T-cell (primary cell): Measurements from ENCODE around the gene ARL13B. TPM values are rescaled to one million over a fixed set of nuclear protein-coding genes. Genes with fewer than 3 reads are reported as not detected.
"Not testable (repeated sequence)": the region's sequence is repeated elsewhere in the genome, so short reads cannot be mapped to it uniquely, and the experiment has no call there.

ENCODE experiments used
- ATAC-seq, 4 experiments: fragments of 200-7000 bp in 3 of 4; fragments of 150-1000 bp in 1 of 4; cut with Tn5 transposase; replicated peaks in 1 of 4; 1 replicate in 3 of 4; 2 replicates in 1 of 4; pipeline ENCODE4 v1.10.0; 2021; ENCODE audit warnings: moderate library complexity in 3 of 4, mild to moderate bottlenecking in 2 of 4, moderate number of reproducible peaks in 1 of 4
- CTCF ChIA-PET, 2 donors: fragments of 300-600 bp; sonication (Branson Sonifier 250); formaldehyde crosslinking; loops; one replicate each; lab custom pipeline; 2022; ENCODE audit warnings: antibody characterized with exemption in 2 of 2; lab: Charles Lee
- POLR2A ChIA-PET, 2 donors: fragments of 300-600 bp; sonication (Branson Sonifier 250); formaldehyde crosslinking; loops; one replicate each; lab custom pipeline; 2022; ENCODE audit warnings: antibody characterized with exemption in 2 of 2; lab: Charles Lee
- DNase-seq, 35 experiments: peaks; one replicate each; pipeline versions ENCODE4 v3.0.0 to v3.0.0-alpha.2; 2013 to 2023
- H3K27ac ChIP-seq: one replicate; pipeline ENCODE4 v1.5.1; 2013; ENCODE audit warnings: low read length
- H3K27me3 ChIP-seq, 2 experiments: replicated peaks in 1 of 2; 1 replicate in 1 of 2; 2 replicates in 1 of 2; pipeline versions ENCODE4 v1.6.1 to v1.7.0; 2013; ENCODE audit warnings: low read length in 1 of 2, mixed read lengths in 1 of 2; ENCODE audit not compliant: control insufficient read depth in 2 of 2, insufficient read depth in 2 of 2; ENCODE audit errors: extremely low read depth in 1 of 2
- H3K36me3 ChIP-seq, 2 donors: 1 replicate in 1 of 2; 2 replicates in 1 of 2; pipeline versions ENCODE4 v1.6.1 to v1.7.0; 2013; ENCODE audit warnings: low read length in 1 of 2; ENCODE audit not compliant: control insufficient read depth in 2 of 2, insufficient read depth in 1 of 2; ENCODE audit errors: extremely low read depth in 1 of 2
- H3K4me1 ChIP-seq, 2 experiments: 1 replicate in 1 of 2; 2 replicates in 1 of 2; pipeline versions ENCODE4 v1.6.1 to v1.7.0; 2013; ENCODE audit warnings: low read length in 2 of 2, mixed read lengths in 1 of 2; ENCODE audit not compliant: insufficient read depth in 2 of 2, control insufficient read depth in 1 of 2; ENCODE audit errors: extremely low read depth in 1 of 2
- H3K4me3 ChIP-seq, 2 donors: 1 replicate in 1 of 2; 2 replicates in 1 of 2; pipeline versions ENCODE4 v1.5.1 to v1.7.0; 2013; ENCODE audit warnings: mild to moderate bottlenecking in 2 of 2, low read length in 1 of 2, moderate library complexity in 1 of 2; ENCODE audit not compliant: control insufficient read depth in 1 of 2; ENCODE audit errors: extremely low read depth in 1 of 2
- H3K9me3 ChIP-seq: 2 replicates; pipeline ENCODE4 v1.7.0; 2013
- H3K27ac Mint-ChIP-seq, 2 donors: one replicate each; pipeline ENCODE4 v1.8.0; 2020 to 2021; ENCODE audit warnings: mild to moderate bottlenecking in 2 of 2, mixed read lengths in 2 of 2
- H3K27me3 Mint-ChIP-seq, 2 donors: one replicate each; pipeline ENCODE4 v1.8.0; 2021 to 2022; ENCODE audit warnings: mixed read lengths in 2 of 2
- H3K36me3 Mint-ChIP-seq: one replicate; pipeline ENCODE4 v1.8.0; 2021; ENCODE audit warnings: mixed read lengths
- H3K4me1 Mint-ChIP-seq, 3 donors: one replicate each; pipeline ENCODE4 v1.8.0; 2020 to 2022; ENCODE audit warnings: mixed read lengths in 3 of 3, mild to moderate bottlenecking in 1 of 3
- H3K4me3 Mint-ChIP-seq, 3 donors: one replicate each; pipeline ENCODE4 v1.8.0; 2020 to 2022; ENCODE audit warnings: mild to moderate bottlenecking in 3 of 3, mixed read lengths in 3 of 3, moderate library complexity in 3 of 3
- H3K9me3 Mint-ChIP-seq, 3 donors: one replicate each; pipeline ENCODE4 v1.8.0; 2020 to 2022; ENCODE audit warnings: mixed read lengths in 3 of 3
- WGBS: methylation state at CpG from one replicate; pipeline ENCODE4 v1.1.5; 2013; ENCODE audit warnings: missing lambda C conversion rate; ENCODE audit not compliant: insufficient coverage; 5-methylcytosine and 5-hydroxymethylcytosine counted together
- total RNA-seq, 35 experiments: library from RNA in 6 of 35; stranded (reverse) in 6 of 35; fragments of 120-200 nt in 1 of 35; gene quantifications; one replicate each; pipeline versions ENCODE4 v1.2.1 to v1.2.4 and lab custom pipeline; 2013 to 2026

ARL13B gene
- total RNA-seq, 5 donors from 2014 or later (not counting 1 experiment from before 2014, with no cell fraction given): 6.0 to 11.5 (median 9.2) TPM

- Mint-ChIP-seq H3K9me3 (no peaks in the 10 kb centered on the region), H3K27ac (no peak overlapping the region), H3K4me3 (no peak overlapping the region), H3K36me3 (peaks cover 5% of the 10 kb centered on the region), H3K27me3 (no peaks in the 10 kb centered on the region), H3K4me1 (no peaks in the 10 kb centered on the region)
- Histone ChIP-seq H3K27ac (no peak overlapping the region), H3K4me3 (no peak overlapping the region), H3K27me3 (no peaks in the 10 kb centered on the region), H3K9me3 (no peaks in the 10 kb centered on the region), H3K36me3 (peaks cover 0 to 4% of the 10 kb centered on the region in 2 donors), H3K4me1 (no peaks in the 10 kb centered on the region)
- ChIA-PET CTCF (no interaction called here), POLR2A (no interaction called here)
- no CpG with 5 or more reads among the region's 1 CpG for WGBS
- ATAC-seq (no peak), DNase-seq (no peak)
Observed at GRCh38 chr3:94043285-94043684, 63.3 kb downstream of the ARL13B start.

DNA sequence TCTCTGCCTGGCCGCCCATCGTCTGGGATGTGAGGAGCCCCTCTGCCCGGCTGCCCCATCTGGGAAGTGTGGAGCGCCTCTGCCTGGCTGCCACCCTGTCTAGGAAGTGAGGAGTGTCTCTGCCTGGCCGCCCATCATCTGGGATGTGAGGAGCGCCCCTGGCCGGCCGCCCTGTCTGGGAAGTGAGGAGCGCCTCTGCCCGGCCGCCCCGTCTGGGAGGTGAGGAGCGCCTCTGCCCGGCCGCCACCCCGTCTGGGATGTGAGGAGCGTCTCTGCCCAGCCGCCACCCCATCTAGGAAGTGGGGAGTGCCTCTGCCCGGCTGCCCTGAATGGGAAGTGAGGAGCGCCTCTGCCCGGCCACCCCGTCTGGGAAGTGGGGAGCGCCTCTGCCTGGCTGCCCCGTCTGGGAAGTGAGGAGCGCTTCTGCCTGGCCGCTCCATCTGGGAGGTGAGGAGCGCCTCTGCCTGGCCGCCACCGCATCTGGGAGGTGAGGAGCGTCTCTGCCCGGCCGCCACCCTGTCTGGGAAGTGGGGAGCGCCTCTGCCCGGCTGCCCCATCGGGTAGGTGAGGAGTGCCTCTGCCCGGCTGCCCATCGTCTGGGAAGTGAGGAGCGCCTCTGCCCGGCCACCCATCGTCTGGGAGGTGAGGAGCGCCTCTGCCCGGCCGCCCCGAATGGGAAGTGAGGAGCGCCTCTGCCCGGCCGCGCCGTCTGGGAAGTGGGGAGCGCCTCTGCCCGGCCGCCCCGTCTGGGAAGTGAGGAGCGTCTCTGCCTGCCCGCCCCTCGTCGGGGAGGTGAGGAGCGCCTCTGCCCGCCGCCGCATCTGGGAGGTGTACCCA lies 64.4 kb downstream of the ARL13B start:
- H3K9me3 ChIP-seq, H3K27me3 Mint-ChIP-seq, H3K9me3 Mint-ChIP-seq, H3K4me3 Mint-ChIP-seq, CTCF ChIA-PET, H3K36me3 ChIP-seq, H3K4me1 ChIP-seq, H3K4me3 ChIP-seq, H3K36me3 Mint-ChIP-seq, ATAC-seq, H3K4me1 Mint-ChIP-seq, H3K27me3 ChIP-seq, POLR2A ChIA-PET, DNase-seq, H3K27ac Mint-ChIP-seq, H3K27ac ChIP-seq: not testable (repeated sequence)
- WGBS: 98% methylated on average over 45 of the region's 61 CpGs

DNA sequence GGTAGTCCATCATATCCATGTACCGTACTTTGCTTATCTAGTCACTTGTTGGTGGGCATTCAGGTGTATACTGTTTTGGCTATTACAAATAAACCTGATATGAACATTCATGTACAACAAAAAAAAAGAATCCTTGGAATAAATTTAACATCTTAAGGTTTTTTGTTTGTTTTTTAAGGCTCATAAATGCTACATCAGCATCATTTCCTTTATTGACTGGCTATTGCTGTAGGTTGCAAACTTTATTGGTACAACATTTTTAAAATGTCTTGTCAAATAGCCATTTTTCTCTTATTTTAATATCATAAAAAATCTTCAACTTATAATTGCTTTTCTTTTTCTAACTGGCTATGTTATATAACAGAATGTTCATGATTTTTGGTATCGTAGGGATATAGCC lies 66.6 kb downstream of the ARL13B start:
- CTCF ChIA-PET: no interaction called here

GRCh38 chr3:94049267-94049666 lies 69.3 kb downstream of the ARL13B start:
- no peak overlapping the region for H3K27ac ChIP-seq
- ATAC-seq (no peak), DNase-seq (no peak)
- ChIA-PET CTCF (no interaction called here), POLR2A (interaction anchor here in 1 of 2 donors (0.7 kb wide), 1 partner anchor 33 kb away, joined by 3 read pairs; no protein-coding TSS in a partner anchor)
- Mint-ChIP-seq H3K4me3 (no peak overlapping the region), H3K27ac (no peak overlapping the region), H3K4me1 (no peaks in the 10 kb centered on the region), H3K27me3 (no peaks in the 10 kb centered on the region), H3K9me3 (no peaks in the 10 kb centered on the region), H3K36me3 (peaks cover 9% of the 10 kb centered on the region)
- H3K4me1 ChIP-seq: no peaks in the 10 kb centered on the region
- no peaks in the 10 kb centered on the region for H3K9me3 ChIP-seq
- no peaks in the 10 kb centered on the region for H3K27me3 ChIP-seq
- WGBS: no CpG with 5 or more reads among the region's 2 CpGs
- H3K36me3 ChIP-seq: peaks cover 0 to 2% of the 10 kb centered on the region in 2 donors
- no peak overlapping the region for H3K4me3 ChIP-seq

More for the DNA sequence above, 66.6 kb downstream of the ARL13B start:
- no peak for ATAC-seq
- Histone ChIP-seq H3K27ac (no peak overlapping the region), H3K27me3 (no peaks in the 10 kb centered on the region), H3K36me3 (peaks cover 2 to 4% of the 10 kb centered on the region in 2 donors), H3K4me3 (no peak overlapping the region), H3K9me3 (no peaks in the 10 kb centered on the region), H3K4me1 (no peaks in the 10 kb centered on the region)
- Mint-ChIP-seq H3K36me3 (peaks cover 5% of the 10 kb centered on the region), H3K27me3 (no peaks in the 10 kb centered on the region), H3K4me1 (no peaks in the 10 kb centered on the region), H3K27ac (no peak overlapping the region), H3K9me3 (no peaks in the 10 kb centered on the region), H3K4me3 (no peak overlapping the region)
- no CpG with 5 or more reads among the region's 2 CpGs for WGBS
- DNase-seq: no peak
- POLR2A ChIA-PET: no interaction called here

GRCh38 chr3:94050546-94050945 lies 70.6 kb downstream of the ARL13B start:
- H3K4me3 Mint-ChIP-seq: no peak overlapping the region
- DNase-seq (no peak), ATAC-seq (no peak)
- H3K4me1 Mint-ChIP-seq: no peaks in the 10 kb centered on the region
- peaks cover 0 to 2% of the 10 kb centered on the region in 2 donors for H3K36me3 ChIP-seq
- CTCF ChIA-PET: interaction anchor here (0.7 to 1.3 kb wide), 5 partner anchors 9 to 44 kb away, joined by 3 to 5 read pairs (median 3); no protein-coding TSS in a partner anchor
- H3K27ac Mint-ChIP-seq: no peak overlapping the region
- H3K36me3 Mint-ChIP-seq: peaks cover 4% of the 10 kb centered on the region
- H3K27me3 Mint-ChIP-seq: no peaks in the 10 kb centered on the region
- H3K4me1 ChIP-seq: no peaks in the 10 kb centered on the region
- no peak overlapping the region for H3K27ac ChIP-seq
- H3K9me3 ChIP-seq: no peaks in the 10 kb centered on the region
- no peak overlapping the region for H3K4me3 ChIP-seq
- no peaks in the 10 kb centered on the region for H3K9me3 Mint-ChIP-seq
- POLR2A ChIA-PET: no interaction called here
- H3K27me3 ChIP-seq: no peaks in the 10 kb centered on the region

GRCh38 chr3:94061297-94061696 lies 81.3 kb downstream of the ARL13B start:
- WGBS: 93% methylated on average over 9 of the region's 13 CpGs
- peaks cover 44 to 47% (median 44%) of the 10 kb centered on the region in 3 donors for H3K4me1 Mint-ChIP-seq
- no peaks in the 10 kb centered on the region for H3K27me3 Mint-ChIP-seq
- CTCF ChIA-PET: no interaction called here
- H3K4me3 ChIP-seq: no peak overlapping the region
- peak overlapping the region in 1 of 2 donors; percentile 22 for H3K27ac Mint-ChIP-seq
- peaks cover 20% of the 10 kb centered on the region for H3K36me3 Mint-ChIP-seq
- no peak overlapping the region for H3K27ac ChIP-seq
- H3K36me3 ChIP-seq: peaks cover 0 to 14% of the 10 kb centered on the region in 2 donors
- no peaks in the 10 kb centered on the region for H3K27me3 ChIP-seq
- DNase-seq (no peak), ATAC-seq (no peak)
- no peaks in the 10 kb centered on the region for H3K9me3 Mint-ChIP-seq
- H3K4me3 Mint-ChIP-seq: no peak overlapping the region
- peaks cover 9 to 15% of the 10 kb centered on the region in 2 experiments for H3K4me1 ChIP-seq
- H3K9me3 ChIP-seq: no peaks in the 10 kb centered on the region
- POLR2A ChIA-PET: no interaction called here
